Activated gamma-delta T cell (primary cell): ENCODE measurements around the gene SLC38A8.

Experiments used
- DNase-seq: peaks from one replicate; lab custom pipeline; 2025; lab: John Stamatoyannopoulos, UW

Gene SLC38A8

GRCh38 chr16:84032458-84033178 lies 10.0 kb downstream of the SLC38A8 start:
- no peak for DNase-seq

- DNase-seq, result no peak
These were observed 11.0 kb downstream of the SLC38A8 start for GRCh38 chr16:84031556-84031955.

- no peak for DNase-seq
These were observed 13.1 kb downstream of the SLC38A8 start for GRCh38 chr16:84029297-84030047.

- DNase-seq, result no peak
These were observed 15.0 kb downstream of the SLC38A8 start for GRCh38 chr16:84027625-84028024.

- no peak for DNase-seq
These were observed 16.0 kb downstream of the SLC38A8 start for GRCh38 chr16:84026606-84027005.

GRCh38 chr16:84024854-84025253 lies 17.7 kb downstream of the SLC38A8 start:
- DNase-seq, result no peak

- no peak for DNase-seq
These were observed 20.0 kb downstream of the SLC38A8 start for GRCh38 chr16:84022644-84023043.

- no peak for DNase-seq
These were observed 21.1 kb downstream of the SLC38A8 start for GRCh38 chr16:84021488-84021887.

- no peak for DNase-seq
These were observed 22.2 kb downstream of the SLC38A8 start for GRCh38 chr16:84020353-84020752.

GRCh38 chr16:84018710-84019109 lies 23.9 kb downstream of the SLC38A8 start:
- no peak for DNase-seq

GRCh38 chr16:84016477-84016876 lies 26.1 kb downstream of the SLC38A8 start:
- no peak for DNase-seq

- DNase-seq, result no peak
These were observed 27.2 kb downstream of the SLC38A8 start for GRCh38 chr16:84015399-84015798.

GRCh38 chr16:84014570-84015327 lies 27.8 kb downstream of the SLC38A8 start:
- no peak for DNase-seq

GRCh38 chr16:84013787-84014569 lies 28.6 kb downstream of the SLC38A8 start:
- no peak for DNase-seq

- no peak for DNase-seq
These were observed 33.3 kb downstream of the SLC38A8 start for GRCh38 chr16:84009282-84009681.

- no peak for DNase-seq
These were observed 34.6 kb downstream of the SLC38A8 start for GRCh38 chr16:84007965-84008364.

GRCh38 chr16:84007520-84007919 lies 35.1 kb downstream of the SLC38A8 start:
- DNase-seq, result no peak

- DNase-seq, result no peak
These were observed 37.2 kb downstream of the SLC38A8 start for GRCh38 chr16:84005391-84005790.

- DNase-seq, result no peak
These were observed 38.2 kb downstream of the SLC38A8 start for GRCh38 chr16:84004442-84004841.

GRCh38 chr16:84003038-84003437 lies 39.6 kb downstream of the SLC38A8 start:
- DNase-seq, result no peak

- DNase-seq, result no peak
These were observed 40.9 kb downstream of the SLC38A8 start for GRCh38 chr16:84001726-84002125.
